NCI-H69 (cell line): ENCODE data around the gene DGKB.

Source experiments
- DNase-seq: peaks from one replicate; lab custom pipeline; 2025; lab: John Stamatoyannopoulos, UW

Gene DGKB

GRCh38 chr7:14688208-14688607, 214.3 kb downstream of the DGKB start:
- peak; percentile 53 for DNase-seq

GRCh38 chr7:14687777-14688176, 214.8 kb downstream of the DGKB start:
- peak; percentile 54 for DNase-seq

GRCh38 chr7:14687241-14687640, 215.3 kb downstream of the DGKB start:
- no peak for DNase-seq

- no peak for DNase-seq
These were observed 217.4 kb downstream of the DGKB start for GRCh38 chr7:14685167-14685566.

GRCh38 chr7:14682910-14683465, 219.6 kb downstream of the DGKB start:
- DNase-seq = no peak

- no peak for DNase-seq
These were observed 225.7 kb downstream of the DGKB start for GRCh38 chr7:14676896-14677295.

GRCh38 chr7:14673202-14673601, 229.3 kb downstream of the DGKB start:
- peak; percentile 79 for DNase-seq

- no peak for DNase-seq
These were observed 235.6 kb downstream of the DGKB start for GRCh38 chr7:14666913-14667312.

DNA sequence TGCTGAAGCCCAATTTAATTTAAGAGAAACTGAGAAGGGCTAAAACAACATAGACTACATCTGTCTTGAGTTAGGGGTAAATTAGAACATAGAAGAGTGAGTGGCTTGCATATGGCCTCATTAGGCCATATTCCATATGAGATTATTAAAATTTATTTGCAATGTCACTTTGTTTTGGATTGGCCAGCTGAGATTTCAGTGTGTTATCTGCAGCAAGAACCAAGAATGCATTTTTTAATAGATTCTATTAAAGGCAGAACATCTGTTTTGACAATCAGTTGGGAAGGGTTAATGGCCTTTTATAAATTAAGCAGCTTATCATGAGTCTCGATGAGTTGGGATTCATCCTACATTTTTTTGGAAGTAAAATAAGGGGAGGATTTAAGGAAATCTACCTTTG, 236.2 kb downstream of the DGKB start:
- no peak for DNase-seq

DNA sequence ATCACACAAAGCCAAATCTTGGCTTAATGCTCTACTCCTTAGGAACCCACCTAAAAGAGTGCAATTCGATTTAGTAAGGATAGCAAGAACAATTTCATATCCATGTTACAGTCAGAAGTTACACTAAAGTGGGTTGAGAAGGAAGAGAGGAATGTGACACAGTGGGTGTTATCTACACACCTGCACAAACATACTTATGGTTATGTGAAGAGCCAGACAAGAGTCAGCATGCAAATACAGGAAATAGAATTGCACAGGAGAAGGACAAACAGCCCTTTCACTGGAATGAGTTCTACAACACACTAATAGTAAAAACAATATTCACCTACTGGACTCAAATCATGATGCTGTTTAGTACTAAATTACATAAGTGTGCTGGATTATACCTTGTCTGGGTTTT, 262.8 kb downstream of the DGKB start:
- peak; percentile 61 for DNase-seq

DNA sequence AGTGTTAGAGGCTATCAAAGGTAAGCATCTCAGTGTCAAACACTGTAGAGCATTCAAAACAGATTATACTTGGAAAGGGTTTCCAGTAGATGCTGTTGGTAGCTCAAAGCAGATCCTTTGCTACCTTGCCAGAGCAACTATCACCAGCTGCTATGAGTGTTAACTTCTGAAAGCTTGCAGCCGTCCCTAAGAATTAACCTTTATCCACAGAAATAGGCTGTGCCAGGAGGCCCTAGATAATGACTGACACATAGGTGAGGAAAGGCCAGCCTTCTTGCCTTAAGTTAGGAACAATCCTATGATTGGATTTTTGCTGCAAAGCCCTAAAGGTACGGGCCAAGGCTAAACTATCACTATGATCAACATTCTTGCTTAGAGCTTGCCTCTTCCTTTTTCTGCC, 263.2 kb downstream of the DGKB start:
- peak; percentile 41 for DNase-seq

DNA sequence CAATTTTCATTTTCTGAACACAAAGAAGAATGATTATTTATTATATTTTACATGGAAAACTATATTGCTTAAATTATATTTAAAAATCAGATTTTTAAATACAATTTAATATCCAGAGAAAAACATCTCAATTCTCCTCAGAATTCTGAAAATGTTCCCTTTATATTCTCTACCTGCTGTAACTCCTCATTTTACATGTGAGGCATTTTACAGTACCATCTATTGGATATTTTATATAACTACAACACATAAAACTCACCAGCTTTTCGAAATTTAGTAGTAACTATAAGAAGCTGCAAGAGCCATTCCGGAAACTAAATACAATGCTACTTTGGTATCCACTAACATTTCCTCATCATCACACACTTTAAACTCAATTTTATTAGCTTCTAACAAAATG, 264.6 kb downstream of the DGKB start:
- peak; percentile 30 for DNase-seq

- peak; percentile 85 for DNase-seq
These were observed 266.6 kb downstream of the DGKB start for GRCh38 chr7:14635955-14636354.

GRCh38 chr7:14630048-14630447, 272.5 kb downstream of the DGKB start:
- no peak for DNase-seq

DNA sequence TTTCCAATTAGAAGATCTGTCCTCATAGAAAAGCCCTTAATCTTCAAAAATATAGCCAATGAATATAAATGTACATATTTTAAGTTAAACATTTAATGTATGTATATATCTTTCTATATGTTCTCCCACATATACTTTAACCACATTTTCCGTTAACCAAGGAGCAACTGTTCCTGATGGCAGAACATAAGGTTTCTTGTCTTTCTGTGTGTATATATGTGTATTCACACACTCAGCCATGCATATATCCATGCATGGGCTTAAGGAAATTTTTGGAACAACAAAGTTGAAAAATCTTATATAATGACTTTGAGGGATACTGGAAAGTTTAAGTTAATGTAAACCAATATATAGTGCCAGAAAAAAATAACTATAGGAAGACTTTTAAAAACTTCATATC, 274.0 kb downstream of the DGKB start:
- DNase-seq = no peak

- no peak for DNase-seq
These were observed 276.5 kb downstream of the DGKB start for GRCh38 chr7:14626076-14626475.

- no peak for DNase-seq
These were observed 280.0 kb downstream of the DGKB start for GRCh38 chr7:14622559-14622958.

DNA sequence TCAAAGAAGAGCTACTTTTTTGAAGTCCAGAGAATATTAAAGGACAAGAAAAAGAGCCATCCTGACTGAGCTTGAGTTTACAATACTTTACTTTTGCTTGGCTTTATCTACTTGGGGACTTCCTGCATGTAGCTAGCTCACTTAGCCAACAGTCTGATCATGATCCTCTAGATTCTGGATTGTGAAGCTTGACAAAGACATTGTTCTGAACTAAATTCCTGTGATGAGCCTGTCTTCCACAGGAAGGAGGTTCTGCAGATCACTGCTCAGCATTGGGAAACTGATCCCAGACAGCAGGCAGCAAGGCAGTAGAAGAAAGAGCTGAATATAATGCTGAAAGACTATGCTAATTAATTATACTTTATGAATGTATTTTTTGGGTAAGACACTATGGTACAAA, 296.4 kb downstream of the DGKB start:
- DNase-seq = no peak

GRCh38 chr7:14604606-14605005, 297.9 kb downstream of the DGKB start:
- no peak for DNase-seq

DNA sequence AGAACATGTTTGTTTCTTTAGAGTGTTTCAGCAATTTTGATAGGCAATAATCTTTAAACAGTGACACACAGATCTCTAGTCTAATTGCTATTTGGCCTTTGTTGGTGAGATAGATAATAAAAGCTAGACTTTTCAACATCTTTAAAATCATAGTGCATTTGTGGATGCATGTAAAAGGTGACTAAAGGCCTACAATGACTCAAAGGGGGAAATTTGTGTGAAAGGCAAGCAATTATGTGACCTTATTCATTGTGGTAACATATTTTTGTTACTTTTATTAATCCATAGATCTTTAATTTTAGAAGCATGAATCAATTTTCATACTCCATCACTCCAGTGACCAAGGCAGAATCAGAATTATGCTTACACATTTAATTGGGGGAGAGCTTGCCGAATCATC, 299.7 kb downstream of the DGKB start:
- no peak for DNase-seq

- no peak for DNase-seq
These were observed 301.7 kb downstream of the DGKB start for GRCh38 chr7:14600766-14601367.

DNA sequence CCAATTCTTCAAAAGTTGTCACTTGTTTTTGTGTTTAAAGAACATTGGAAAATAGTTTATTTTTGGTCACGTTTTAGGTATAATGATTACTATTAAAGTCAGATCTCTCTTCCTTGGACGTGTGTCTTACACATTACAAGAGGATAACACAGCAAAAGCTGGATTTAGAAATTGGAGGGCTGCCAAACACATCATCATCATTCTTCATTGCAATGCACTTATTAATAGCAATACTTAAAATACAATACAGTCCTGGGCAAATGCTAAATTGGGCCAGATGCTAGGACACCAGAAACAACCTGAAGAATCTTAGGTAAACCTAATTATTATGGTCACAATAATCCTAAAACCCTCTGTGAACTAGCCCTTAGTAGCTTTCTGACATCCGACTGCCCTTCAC, 303.6 kb downstream of the DGKB start:
- DNase-seq = no peak

GRCh38 chr7:14596421-14596820, 306.1 kb downstream of the DGKB start:
- DNase-seq = no peak

DNA sequence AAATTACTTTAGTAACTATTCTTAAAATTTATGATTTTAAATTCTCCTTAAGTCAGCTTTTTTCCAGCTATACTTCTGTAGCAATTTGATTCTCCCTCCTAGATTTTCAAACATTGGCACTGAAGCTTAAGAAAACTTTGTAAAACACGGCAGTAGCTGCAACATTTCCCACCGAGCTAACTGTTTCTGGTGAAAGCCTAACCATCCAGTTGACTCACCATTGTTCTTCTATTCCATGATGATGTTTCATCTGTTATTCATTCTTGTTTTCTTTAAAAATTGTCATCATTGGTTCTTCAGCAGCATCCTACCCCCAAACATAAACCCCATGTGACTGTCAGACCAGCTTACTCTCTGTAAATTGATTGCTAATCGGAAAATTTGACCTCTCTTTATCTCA, 312.3 kb downstream of the DGKB start:
- DNase-seq = no peak
